GM08714 (cell line): ENCODE measurements around the gene DTD1.

Source experiments
- H3K4me3 ChIP-seq: fragments of 200-500 bp; sonication (Bioruptor generic); 2 replicates; pipeline ENCODE4 v1.5.1; 2014; ENCODE audit warnings: mild to moderate bottlenecking, low read length, inconsistent platforms
- ZNF274 ChIP-seq: IDR thresholded peaks from 2 replicates; pipeline ENCODE4 v1.6.1; 2012; ENCODE audit warnings: mild to moderate bottlenecking, low read depth, low read length

The DTD1 gene

GRCh38 chr20:18724077-18724476 lies 136.2 kb downstream of the DTD1 start:
- TF ChIP-seq ZNF274 = no peak
- H3K4me3 ChIP-seq = no peak overlapping the region

DNA sequence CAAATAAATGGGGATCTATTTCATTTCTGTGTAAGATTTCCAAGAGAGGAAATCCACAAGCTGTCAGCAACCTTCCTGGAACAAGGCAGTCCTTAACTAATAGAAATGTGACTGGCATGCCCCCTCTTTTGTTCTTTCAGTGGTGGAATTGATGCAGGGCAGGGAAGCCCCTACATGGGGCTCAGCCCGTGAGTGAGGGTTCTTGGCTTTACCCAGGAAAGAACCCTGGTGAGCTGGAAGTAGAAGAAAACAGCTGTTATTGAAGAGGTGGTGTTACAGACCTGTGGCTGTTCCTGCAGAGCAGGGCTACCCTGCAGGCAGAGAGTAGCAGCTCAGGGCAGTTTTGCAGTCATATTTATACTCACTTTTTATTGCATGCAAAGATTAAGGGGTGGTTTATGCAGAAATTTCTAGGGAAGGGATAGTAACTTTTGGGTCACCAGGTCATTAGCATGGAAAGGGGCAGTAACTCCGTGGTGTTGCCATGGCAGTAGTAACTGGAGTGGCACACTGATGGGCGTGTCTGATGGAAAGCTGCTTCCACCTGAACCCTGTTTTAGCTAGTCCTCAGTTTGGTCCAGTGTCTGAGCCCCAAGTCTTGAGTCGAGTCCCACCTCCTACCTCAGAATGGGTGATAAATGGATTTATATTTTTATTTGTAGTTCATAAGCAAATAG lies 137.1 kb downstream of the DTD1 start:
- no peak for TF ChIP-seq ZNF274
- H3K4me3 ChIP-seq = no peak overlapping the region

DNA sequence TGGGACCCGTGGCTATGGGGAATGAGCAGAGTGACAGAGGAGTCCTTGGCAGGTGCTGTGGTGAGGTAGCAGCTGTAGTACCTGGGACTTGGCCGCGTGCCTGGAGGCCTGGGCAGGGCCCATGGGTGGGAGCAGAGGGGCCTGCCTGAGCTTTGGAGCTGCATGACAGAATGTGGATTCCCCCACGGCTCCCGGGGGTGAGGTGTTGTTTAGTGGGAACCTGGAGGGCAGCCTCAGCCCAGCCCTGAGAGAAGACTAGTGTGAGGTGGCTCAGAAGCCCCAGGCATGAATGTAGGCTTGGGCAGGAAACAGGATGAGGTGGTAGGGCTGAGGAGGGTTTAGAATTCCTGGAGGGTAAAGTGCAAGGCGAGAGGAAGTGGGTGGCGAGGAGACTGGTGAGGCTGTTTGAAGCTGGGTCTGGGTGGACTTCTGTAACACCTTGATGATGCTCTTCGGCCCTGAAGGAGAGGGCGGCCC lies 139.2 kb downstream of the DTD1 start:
- no peak for TF ChIP-seq ZNF274
- H3K4me3 ChIP-seq = no peak overlapping the region

GRCh38 chr20:18728165-18728869 lies 140.5 kb downstream of the DTD1 start:
- no peak for TF ChIP-seq ZNF274
- peak overlapping the region; percentile 7; the same call in 1 of the 2 replicates for H3K4me3 ChIP-seq

DNA sequence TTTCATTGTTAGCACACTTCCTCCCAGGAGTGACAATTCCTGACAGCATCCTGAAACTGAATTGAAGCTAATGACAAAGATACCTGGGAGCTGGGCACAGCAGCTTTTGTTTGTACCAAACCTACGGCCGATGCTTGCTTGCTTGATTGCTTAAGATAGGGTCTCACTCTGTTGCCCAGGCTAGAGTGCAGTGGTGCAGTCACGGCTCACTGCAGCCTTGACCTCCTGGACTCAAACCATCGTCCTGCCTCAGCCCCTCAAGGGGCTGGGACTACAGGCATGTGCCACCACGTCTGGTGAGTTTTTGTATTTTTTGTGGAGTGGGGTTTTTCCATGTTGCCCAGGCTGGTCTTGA lies 141.0 kb downstream of the DTD1 start:
- TF ChIP-seq ZNF274 = no peak

GRCh38 chr20:18729231-18729825 lies 141.5 kb downstream of the DTD1 start:
- no peak for TF ChIP-seq ZNF274
- H3K4me3 ChIP-seq = no peak overlapping the region; the same call in 1 of the 2 replicates

More for the DNA sequence above, 141.0 kb downstream of the DTD1 start:
- no peak overlapping the region; the same call in 1 of the 2 replicates for H3K4me3 ChIP-seq

DNA sequence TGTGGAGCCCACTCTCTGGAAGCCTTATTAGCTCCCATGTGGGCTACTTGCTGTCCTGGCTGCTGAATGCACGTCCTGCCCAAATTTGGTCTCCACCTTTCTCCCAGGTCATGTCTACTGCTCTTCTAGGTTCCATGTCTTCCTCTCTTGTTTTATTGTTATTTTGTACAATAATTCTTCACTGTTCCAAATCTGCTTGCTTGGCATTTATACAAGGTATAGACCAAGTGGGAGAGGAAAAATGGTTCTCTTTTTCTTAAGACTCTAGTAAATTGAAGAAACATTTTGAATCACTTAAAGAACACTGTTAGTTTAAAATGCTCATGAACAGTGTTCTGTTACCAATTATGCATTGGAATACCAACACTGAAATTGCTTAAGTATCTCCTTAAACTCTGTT lies 144.1 kb downstream of the DTD1 start:
- TF ChIP-seq ZNF274 = no peak
- H3K4me3 ChIP-seq = no peak overlapping the region

- H3K4me3 ChIP-seq = no peak overlapping the region
- no peak for TF ChIP-seq ZNF274
Measured at GRCh38 chr20:18734525-18735189, 146.8 kb downstream of the DTD1 start.

DNA sequence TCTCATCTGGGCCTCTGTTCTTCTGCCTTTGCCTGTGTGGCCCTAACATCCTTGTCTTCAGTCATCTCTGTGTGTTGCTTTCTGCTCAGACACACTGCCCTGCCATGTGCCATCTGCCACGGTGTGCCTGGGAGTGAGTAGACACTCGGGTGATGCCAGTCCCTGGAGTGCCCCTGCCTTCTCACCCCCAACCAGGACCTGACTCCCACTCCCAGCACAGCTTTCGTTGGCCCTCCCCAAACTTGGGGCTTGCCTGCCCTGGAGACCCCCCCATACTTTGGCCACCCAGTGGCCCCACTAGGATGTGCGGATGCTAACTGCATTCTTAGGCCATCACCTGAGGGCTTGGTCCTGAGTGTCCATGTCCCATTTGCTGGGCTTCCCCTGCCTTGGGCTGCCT lies 149.3 kb downstream of the DTD1 start:
- no peak overlapping the region for H3K4me3 ChIP-seq
- TF ChIP-seq ZNF274 = no peak

DNA sequence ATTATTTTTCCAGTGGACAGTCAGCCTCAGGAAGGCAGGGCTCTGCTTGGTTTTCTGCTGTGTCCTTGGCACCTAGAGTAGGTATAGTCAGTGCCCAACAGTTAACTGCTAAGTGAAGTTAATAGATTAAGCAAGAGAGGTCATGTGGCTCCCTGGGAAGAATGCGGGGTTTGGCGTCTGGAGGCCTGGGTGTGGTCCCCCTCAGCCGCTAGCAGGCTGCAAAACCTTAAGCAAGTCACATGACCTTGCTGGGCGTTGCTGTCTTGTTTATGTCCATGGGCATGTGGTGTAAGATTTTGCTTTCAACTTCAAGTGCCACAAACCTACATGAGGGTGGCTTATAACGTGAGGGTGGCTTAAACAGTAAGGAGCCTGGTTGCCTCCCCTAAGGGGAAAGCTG lies 150.2 kb downstream of the DTD1 start:
- no peak for TF ChIP-seq ZNF274
- H3K4me3 ChIP-seq = no peak overlapping the region

- H3K4me3 ChIP-seq = no peak overlapping the region
- TF ChIP-seq ZNF274 = no peak
Measured at GRCh38 chr20:18738888-18739287, 151.0 kb downstream of the DTD1 start.

GRCh38 chr20:18739751-18740166 lies 151.9 kb downstream of the DTD1 start:
- H3K4me3 ChIP-seq = no peak overlapping the region
- TF ChIP-seq ZNF274 = no peak

DNA sequence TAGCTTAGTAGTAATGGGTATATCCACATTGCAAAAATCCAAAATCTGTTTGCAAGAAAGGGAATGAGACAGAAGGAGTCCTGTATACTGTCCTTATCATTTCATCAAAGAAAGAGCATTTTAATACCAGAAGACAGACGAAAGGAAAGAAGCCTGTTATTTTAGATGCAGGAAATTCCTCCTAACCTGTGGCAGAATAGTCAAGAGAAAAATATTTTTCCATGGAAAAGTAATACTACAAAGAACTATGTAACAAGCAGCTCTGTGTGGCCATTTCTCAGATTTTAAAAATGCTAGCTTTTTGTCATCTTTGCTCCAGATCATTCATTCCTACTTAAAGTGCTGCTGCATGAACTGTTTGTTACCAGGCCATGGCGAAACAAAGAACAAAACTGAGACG lies 152.9 kb downstream of the DTD1 start:
- H3K4me3 ChIP-seq = no peak overlapping the region
- no peak for TF ChIP-seq ZNF274

DNA sequence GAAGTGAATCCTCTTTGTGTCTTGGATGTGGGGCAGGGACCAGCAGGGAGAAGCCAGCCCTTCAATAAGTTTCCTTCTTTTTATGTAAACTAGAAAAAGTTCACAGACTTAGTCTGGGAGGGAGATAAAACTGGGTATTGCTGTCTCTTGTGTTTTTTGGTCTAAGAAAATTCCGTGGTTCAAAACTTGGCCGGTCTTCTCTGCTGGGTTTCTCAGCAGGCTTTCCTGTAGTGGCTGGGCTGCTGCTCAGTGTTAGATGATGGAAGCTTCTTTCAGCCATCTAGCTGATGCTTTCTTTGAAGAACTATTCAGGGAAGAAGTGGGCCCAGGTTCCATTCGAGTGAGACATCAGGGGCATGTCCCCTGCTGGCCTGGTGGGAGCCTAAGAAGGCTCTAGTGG lies 155.0 kb downstream of the DTD1 start:
- TF ChIP-seq ZNF274 = no peak
- no peak overlapping the region for H3K4me3 ChIP-seq

- no peak overlapping the region for H3K4me3 ChIP-seq
- no peak for TF ChIP-seq ZNF274
Measured at GRCh38 chr20:18743665-18744440, 156.0 kb downstream of the DTD1 start.
